OCI-LY7 (cell line): ENCODE data around the gene GALNT1. TPM values are rescaled to one million over a fixed set of nuclear protein-coding genes. Genes with fewer than 3 reads are reported as not detected.
"Not testable (repeated sequence)": the region's sequence is repeated elsewhere in the genome, so short reads cannot be mapped to it uniquely, and the experiment has no call there.

Experiments used
- BruUV-seq: library from RNA; stranded (reverse); fragments of 400-500 nt; replicated peaks from 2 replicates; lab custom pipeline; 2021; lab: Mats Ljungman, UMichigan
- CTCF ChIA-PET: fragments of 300-600 bp; sonication (Branson Sonifier 250); formaldehyde crosslinking; loops from one replicate; lab custom pipeline; 2022; ENCODE audit warnings: antibody characterized with exemption; ENCODE audit not compliant: unreplicated experiment; lab: Charles Lee
- POLR2A ChIA-PET: fragments of 300-600 bp; sonication (Branson Sonifier 250); formaldehyde crosslinking; loops from one replicate; lab custom pipeline; 2022; ENCODE audit warnings: antibody characterized with exemption; lab: Charles Lee
- DNase-seq: peaks from one replicate; pipeline ENCODE4 v3.0.0-alpha.2; 2015; ENCODE audit warnings: low spot score
- H2AFZ ChIP-seq: fragments of 200-600 bp; sonication (generic), shearing (Covaris generic); 2 replicates; pipeline ENCODE4 v1.6.1; 2014; ENCODE audit warnings: mild to moderate bottlenecking, antibody characterized with exemption, low read length, moderate library complexity
- H3K27ac ChIP-seq: fragments of 200-600 bp; sonication (generic); 2 replicates; pipeline ENCODE4 v1.5.1; 2014; ENCODE audit warnings: mixed run types, low read depth, mild to moderate bottlenecking, moderate library complexity, low read length, inconsistent platforms; ENCODE audit not compliant: poor library complexity, severe bottlenecking
- H3K36me3 ChIP-seq: fragments of 200-600 bp; sonication (generic); 2 replicates; pipeline ENCODE4 v1.6.1; 2014; ENCODE audit warnings: mild to moderate bottlenecking, antibody characterized with exemption, low read length, moderate library complexity, mixed read lengths; ENCODE audit not compliant: insufficient read depth
- H3K4me1 ChIP-seq: fragments of 200-600 bp; sonication (generic); 2 replicates; pipeline ENCODE4 v1.5.1; 2014; ENCODE audit warnings: mild to moderate bottlenecking, low read length; ENCODE audit not compliant: insufficient read depth, poor library complexity, severe bottlenecking
- H3K4me2 ChIP-seq: fragments of 200-600 bp; sonication (generic); 2 replicates; pipeline ENCODE4 v1.6.1; 2014; ENCODE audit warnings: mild to moderate bottlenecking, low read length
- H3K4me3 ChIP-seq: fragments of 200-600 bp; sonication (generic); 2 replicates; pipeline ENCODE4 v1.5.1; 2014; ENCODE audit warnings: mild to moderate bottlenecking, low read depth, low read length; ENCODE audit not compliant: poor library complexity, severe bottlenecking
- H3K79me2 ChIP-seq: fragments of 200-600 bp; sonication (generic); 2 replicates; pipeline ENCODE4 v1.6.1; 2016; ENCODE audit warnings: low read depth, mild to moderate bottlenecking, low read length, moderate library complexity, mixed read lengths; ENCODE audit not compliant: insufficient read depth
- H3K9me2 ChIP-seq: fragments of 200-600 bp; sonication (generic); 2 replicates; pipeline ENCODE4 v1.6.1; 2016; ENCODE audit warnings: mild to moderate bottlenecking, low read length, mixed read lengths; ENCODE audit not compliant: insufficient read depth
- H3K9me3 ChIP-seq: fragments of 200-600 bp; sonication (generic); 2 replicates; pipeline ENCODE4 v1.6.1; 2014; ENCODE audit warnings: mild to moderate bottlenecking, mixed run types, low read length, mixed read lengths
- H4K20me1 ChIP-seq: fragments of 200-600 bp; sonication (generic); 2 replicates; pipeline ENCODE4 v1.6.1; 2014; ENCODE audit warnings: mild to moderate bottlenecking, antibody characterized with exemption, low read length, moderate library complexity, mixed read lengths; ENCODE audit not compliant: insufficient read depth
- CTCF ChIP-seq: fragments of 200-600 bp; sonication (generic); conservative IDR thresholded peaks from 2 replicates; pipeline ENCODE4 v1.5.1; 2014; ENCODE audit warnings: mild to moderate bottlenecking, antibody characterized with exemption, low read length, moderate library complexity, mixed read lengths
- EZH2phosphoT487 ChIP-seq: fragments of 200-600 bp; sonication (generic); IDR thresholded peaks from 2 replicates; pipeline ENCODE4 v1.6.1; 2018; ENCODE audit warnings: low read depth, borderline replicate concordance, mild to moderate bottlenecking, mixed run types, antibody characterized with exemption, low read length, moderate library complexity, mixed read lengths
- intact Hi-C: fragments of 100-400 bp; cut with micrococcal nuclease; formaldehyde crosslinking; loops from one replicate; pipeline ENCODE4 v1.10.0; 2022; ENCODE audit not compliant: unreplicated experiment
- total RNA-seq, 2 experiments: library from RNA; depleted of rRNA in 1 of 2; stranded (reverse); fragments of >200 nt in 1 of 2; shearing (Covaris generic) in 1 of 2; gene quantifications; 2 replicates each; pipeline ENCODE4 v1.2.3, GENCODE V29; 2014 to 2022

GALNT1 gene
- total RNA-seq, 2 experiments from 2014 or later: 22.0 to 37.2 TPM

DNA sequence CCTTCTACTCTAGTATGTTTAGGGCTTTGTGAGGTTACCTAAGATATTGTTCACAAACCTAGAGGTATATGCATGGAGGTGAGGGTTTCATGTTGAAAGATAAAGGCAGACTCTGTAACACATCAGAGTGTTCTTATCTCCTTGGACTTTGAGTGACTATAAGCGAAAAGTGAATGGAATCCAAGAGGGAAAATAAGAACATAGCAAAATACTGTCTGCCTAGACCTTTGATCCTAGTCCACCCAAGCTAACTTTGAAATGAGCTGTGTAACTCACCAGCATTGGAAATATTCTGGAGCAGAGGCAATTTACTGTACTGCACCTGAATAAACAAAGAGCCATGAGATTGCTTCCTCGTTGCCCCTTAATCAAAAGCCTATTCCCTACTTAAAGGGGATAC is 28.2 kb upstream of the GALNT1 start:
- ChIA-PET CTCF (no interaction called here), POLR2A (interaction anchor here (0.6 kb wide), 1 partner anchor 174 kb away, joined by 3 read pairs; no protein-coding TSS in a partner anchor)
- no TSS peak for BruUV-seq
- Histone ChIP-seq H3K9me3 (no peaks in the 10 kb centered on the region), H3K4me2 (no peak overlapping the region), H3K27ac (no peak overlapping the region), H3K79me2 (no peaks in the 10 kb centered on the region), H4K20me1 (no peaks in the 10 kb centered on the region), H3K36me3 (no peaks in the 10 kb centered on the region), H3K9me2 (no peaks in the 10 kb centered on the region), H3K4me1 (no peaks in the 10 kb centered on the region), H3K4me3 (no peak overlapping the region), H2AFZ (no peak overlapping the region)
- intact Hi-C loops: no loop called here
- DNase-seq: no peak
- TF ChIP-seq CTCF (no peak), EZH2phosphoT487 (no peak)

DNA sequence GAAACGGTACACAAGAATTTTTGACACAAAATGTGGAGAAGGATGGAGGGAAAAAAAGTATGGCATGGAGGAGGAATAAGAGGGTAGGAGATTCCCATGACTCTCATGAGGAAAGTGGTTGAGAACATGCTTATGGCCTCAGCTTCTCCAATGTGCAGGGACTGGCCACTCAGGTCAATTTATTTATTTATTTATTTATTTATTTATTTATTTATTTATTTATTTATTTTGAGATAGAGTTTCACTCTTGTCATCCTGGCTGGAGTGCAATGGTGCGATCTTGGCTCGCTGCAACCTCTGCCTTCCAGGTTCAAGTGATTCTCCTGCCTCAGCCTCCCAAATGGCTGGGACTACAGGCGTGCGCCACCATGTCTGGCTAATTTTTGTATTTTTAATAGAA is 26.0 kb upstream of the GALNT1 start:
- DNase-seq, H3K9me2 ChIP-seq, POLR2A ChIA-PET, H3K9me3 ChIP-seq, H3K4me3 ChIP-seq, H3K4me1 ChIP-seq, H3K79me2 ChIP-seq, H3K36me3 ChIP-seq, CTCF ChIA-PET, H2AFZ ChIP-seq, H4K20me1 ChIP-seq, intact Hi-C loops, BruUV-seq, H3K27ac ChIP-seq, H3K4me2 ChIP-seq: not testable (repeated sequence)

DNA sequence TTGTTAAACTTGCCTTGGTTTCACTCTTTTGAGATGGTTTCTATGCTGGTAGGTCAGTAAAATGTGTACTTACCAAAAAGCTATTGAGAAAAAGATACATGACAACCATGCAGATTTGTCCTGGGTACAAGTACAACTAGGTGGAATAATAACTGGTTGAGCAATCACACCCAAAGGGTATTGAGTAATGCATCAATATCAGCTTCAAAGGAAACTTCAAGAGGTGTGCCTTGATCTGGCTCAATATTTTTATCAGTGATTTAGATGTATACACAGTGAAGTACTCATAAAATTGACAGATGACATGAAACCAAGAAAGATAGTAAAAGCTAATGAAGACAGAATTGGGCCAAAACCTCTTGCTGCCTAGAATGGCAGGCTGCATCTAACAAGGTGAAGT is 21.7 kb upstream of the GALNT1 start:
- intact Hi-C loops: no loop called here
- no peaks in the 10 kb centered on the region for H3K4me1 ChIP-seq
- H3K9me3 ChIP-seq: no peaks in the 10 kb centered on the region
- H2AFZ ChIP-seq: no peak overlapping the region
- H3K79me2 ChIP-seq: no peaks in the 10 kb centered on the region
- TF ChIP-seq EZH2phosphoT487 (no peak), CTCF (no peak)
- H3K27ac ChIP-seq: no peak overlapping the region
- H3K36me3 ChIP-seq: no peaks in the 10 kb centered on the region
- H4K20me1 ChIP-seq: no peaks in the 10 kb centered on the region
- H3K4me3 ChIP-seq: no peak overlapping the region
- no peak overlapping the region for H3K4me2 ChIP-seq
- ChIA-PET CTCF (no interaction called here), POLR2A (no interaction called here)
- no peak for DNase-seq
- BruUV-seq: no TSS peak
- H3K9me2 ChIP-seq: no peaks in the 10 kb centered on the region
